ENCODE measurements around the gene SLC25A48.

SLC25A48 gene

GRCh38 chr5:135825373-135826220 is 8.9 kb upstream of the SLC25A48 start:
- CTCF ChIA-PET, result interaction anchor here (0.7 kb wide), 1 partner anchor 274 kb away, joined by 3 read pairs; no protein-coding TSS in a partner anchor
- POLR2A ChIA-PET, result no interaction called here
- peaks cover 0 to 7% (median 2%) of the 10 kb centered on the region in 4 experiments for H3K4me1 ChIP-seq (ENCODE audit: control extremely low read depth in 1 of 4, control insufficient read depth in 4 of 4, insufficient read depth in 4 of 4, low read length in 3 of 4)
- H3K36me3 ChIP-seq (ENCODE audit: control insufficient read depth in 4 of 4, insufficient read depth in 4 of 4, low read length in 3 of 4), result no peaks in the 10 kb centered on the region
- WGBS (ENCODE audit: insufficient coverage), result 93% methylated on average over 11 of the region's 12 CpGs
- no peak for DNase-seq
- no peaks in the 10 kb centered on the region for H3K9me3 ChIP-seq (ENCODE audit: control extremely low read depth in 1 of 5, control insufficient read depth in 4 of 5, insufficient read depth in 2 of 5, low read depth in 1 of 5, low read length in 4 of 5)
- no peak overlapping the region for H3K4me3 ChIP-seq (ENCODE audit: control insufficient read depth in 1 of 7, extremely low read depth in 1 of 7, insufficient read depth in 4 of 7, low read depth in 2 of 7, low read length in 6 of 7)
- peaks cover 0 to 6% (median 0%) of the 10 kb centered on the region in 5 experiments for H3K27me3 ChIP-seq (replicated peaks in 2 of 5; ENCODE audit: control insufficient read depth in 4 of 5, insufficient read depth in 5 of 5, low read length in 4 of 5)
- no peak overlapping the region for H3K27ac ChIP-seq (ENCODE audit: insufficient read depth in 1 of 2, low read depth in 1 of 2, low read length in 2 of 2, poor library complexity in 1 of 2, severe bottlenecking in 2 of 2)

- no peak for DNase-seq
- ChIA-PET CTCF (interaction anchor here (0.7 kb wide), 1 partner anchor 275 kb away, joined by 3 read pairs; no protein-coding TSS in a partner anchor), POLR2A (no interaction called here)
- Histone ChIP-seq H3K36me3 (ENCODE audit: control insufficient read depth in 4 of 4, insufficient read depth in 4 of 4, low read length in 3 of 4) (no peaks in the 10 kb centered on the region), H3K27ac (ENCODE audit: insufficient read depth in 1 of 2, low read depth in 1 of 2, low read length in 2 of 2, poor library complexity in 1 of 2, severe bottlenecking in 2 of 2) (no peak overlapping the region), H3K27me3 (replicated peaks in 2 of 5; ENCODE audit: control insufficient read depth in 4 of 5, insufficient read depth in 5 of 5, low read length in 4 of 5) (peaks cover 0 to 7% (median 3%) of the 10 kb centered on the region in 5 experiments), H3K4me3 (ENCODE audit: control insufficient read depth in 1 of 7, extremely low read depth in 1 of 7, insufficient read depth in 4 of 7, low read depth in 2 of 7, low read length in 6 of 7) (no peak overlapping the region), H3K4me1 (ENCODE audit: control extremely low read depth in 1 of 4, control insufficient read depth in 4 of 4, insufficient read depth in 4 of 4, low read length in 3 of 4) (peaks cover 0 to 7% (median 2%) of the 10 kb centered on the region in 4 experiments), H3K9me3 (ENCODE audit: control extremely low read depth in 1 of 5, control insufficient read depth in 4 of 5, insufficient read depth in 2 of 5, low read depth in 1 of 5, low read length in 4 of 5) (no peaks in the 10 kb centered on the region)
- 100% methylated on average over 3 of the region's 3 CpGs for WGBS (ENCODE audit: insufficient coverage)
Observed at GRCh38 chr5:135826221-135826525, 8.3 kb upstream of the SLC25A48 start.

GRCh38 chr5:135826994-135827671 is 7.3 kb upstream of the SLC25A48 start:
- ChIA-PET CTCF (interaction anchor here (1.1 to 8.6 kb wide), 3 partner anchors 261 to 383 kb away, joined by 3 to 113 read pairs (median 7); no protein-coding TSS in a partner anchor), POLR2A (no interaction called here)
- Histone ChIP-seq H3K9me3 (ENCODE audit: control extremely low read depth in 1 of 5, control insufficient read depth in 4 of 5, insufficient read depth in 2 of 5, low read depth in 1 of 5, low read length in 4 of 5) (no peaks in the 10 kb centered on the region), H3K4me1 (ENCODE audit: control extremely low read depth in 1 of 4, control insufficient read depth in 4 of 4, insufficient read depth in 4 of 4, low read length in 3 of 4) (peaks cover 0 to 7% (median 2%) of the 10 kb centered on the region in 4 experiments), H3K27me3 (replicated peaks in 2 of 5; ENCODE audit: control insufficient read depth in 4 of 5, insufficient read depth in 5 of 5, low read length in 4 of 5) (peaks cover 0 to 13% (median 11%) of the 10 kb centered on the region in 5 experiments), H3K27ac (ENCODE audit: insufficient read depth in 1 of 2, low read depth in 1 of 2, low read length in 2 of 2, poor library complexity in 1 of 2, severe bottlenecking in 2 of 2) (no peak overlapping the region), H3K36me3 (ENCODE audit: control insufficient read depth in 4 of 4, insufficient read depth in 4 of 4, low read length in 3 of 4) (no peaks in the 10 kb centered on the region), H3K4me3 (ENCODE audit: control insufficient read depth in 1 of 7, extremely low read depth in 1 of 7, insufficient read depth in 4 of 7, low read depth in 2 of 7, low read length in 6 of 7) (no peak overlapping the region)
- no peak for DNase-seq
- 74% methylated on average over 6 of the region's 8 CpGs for WGBS (ENCODE audit: insufficient coverage)

GRCh38 chr5:135827965-135828781 is 6.3 kb upstream of the SLC25A48 start:
- CTCF ChIA-PET, result interaction anchor here (1.0 to 8.6 kb wide), 6 partner anchors 10 to 382 kb away, joined by 3 to 113 read pairs (median 8); no protein-coding TSS in a partner anchor

GRCh38 chr5:135828782-135829127 is 5.7 kb upstream of the SLC25A48 start:
- Histone ChIP-seq H3K4me3 (ENCODE audit: control insufficient read depth in 1 of 7, extremely low read depth in 1 of 7, insufficient read depth in 4 of 7, low read depth in 2 of 7, low read length in 6 of 7) (no peak overlapping the region), H3K36me3 (ENCODE audit: control insufficient read depth in 4 of 4, insufficient read depth in 4 of 4, low read length in 3 of 4) (no peaks in the 10 kb centered on the region), H3K9me3 (ENCODE audit: control extremely low read depth in 1 of 5, control insufficient read depth in 4 of 5, insufficient read depth in 2 of 5, low read depth in 1 of 5, low read length in 4 of 5) (no peaks in the 10 kb centered on the region), H3K4me1 (ENCODE audit: control extremely low read depth in 1 of 4, control insufficient read depth in 4 of 4, insufficient read depth in 4 of 4, low read length in 3 of 4) (peaks cover 0 to 5% (median 2%) of the 10 kb centered on the region in 4 experiments), H3K27me3 (replicated peaks in 2 of 5; ENCODE audit: control insufficient read depth in 4 of 5, insufficient read depth in 5 of 5, low read length in 4 of 5) (peaks cover 0 to 27% (median 22%) of the 10 kb centered on the region in 5 experiments), H3K27ac (ENCODE audit: insufficient read depth in 1 of 2, low read depth in 1 of 2, low read length in 2 of 2, poor library complexity in 1 of 2, severe bottlenecking in 2 of 2) (no peak overlapping the region)
- ChIA-PET POLR2A (no interaction called here), CTCF (interaction anchor here (1.0 to 8.6 kb wide), 6 partner anchors 10 to 363 kb away, joined by 3 to 113 read pairs (median 8); no protein-coding TSS in a partner anchor)
- 100% methylated on average over 1 of the region's 2 CpGs for WGBS (ENCODE audit: insufficient coverage)
- no peak for DNase-seq

More at GRCh38 chr5:135827965-135828781, 6.3 kb upstream of the SLC25A48 start:
- Histone ChIP-seq H3K27ac (ENCODE audit: insufficient read depth in 1 of 2, low read depth in 1 of 2, low read length in 2 of 2, poor library complexity in 1 of 2, severe bottlenecking in 2 of 2) (no peak overlapping the region), H3K4me1 (ENCODE audit: control extremely low read depth in 1 of 4, control insufficient read depth in 4 of 4, insufficient read depth in 4 of 4, low read length in 3 of 4) (peaks cover 0 to 7% (median 2%) of the 10 kb centered on the region in 4 experiments), H3K27me3 (replicated peaks in 2 of 5; ENCODE audit: control insufficient read depth in 4 of 5, insufficient read depth in 5 of 5, low read length in 4 of 5) (peaks cover 0 to 21% (median 20%) of the 10 kb centered on the region in 5 experiments), H3K36me3 (ENCODE audit: control insufficient read depth in 4 of 4, insufficient read depth in 4 of 4, low read length in 3 of 4) (no peaks in the 10 kb centered on the region), H3K9me3 (ENCODE audit: control extremely low read depth in 1 of 5, control insufficient read depth in 4 of 5, insufficient read depth in 2 of 5, low read depth in 1 of 5, low read length in 4 of 5) (no peaks in the 10 kb centered on the region), H3K4me3 (ENCODE audit: control insufficient read depth in 1 of 7, extremely low read depth in 1 of 7, insufficient read depth in 4 of 7, low read depth in 2 of 7, low read length in 6 of 7) (no peak overlapping the region)
- POLR2A ChIA-PET, result interaction anchor here (0.6 kb wide), 1 partner anchor 266 kb away, joined by 3 read pairs; no protein-coding TSS in a partner anchor
- WGBS (ENCODE audit: insufficient coverage), result 79% methylated on average over 9 of the region's 10 CpGs
- DNase-seq, result no peak

GRCh38 chr5:135829179-135829578 is 5.3 kb upstream of the SLC25A48 start:
- peaks cover 0 to 31% (median 26%) of the 10 kb centered on the region in 5 experiments for H3K27me3 ChIP-seq (replicated peaks in 2 of 5; ENCODE audit: control insufficient read depth in 4 of 5, insufficient read depth in 5 of 5, low read length in 4 of 5)
- no peak for DNase-seq
- no peaks in the 10 kb centered on the region for H3K36me3 ChIP-seq (ENCODE audit: control insufficient read depth in 4 of 4, insufficient read depth in 4 of 4, low read length in 3 of 4)
- WGBS (ENCODE audit: insufficient coverage), result 77% methylated on average over 6 of the region's 7 CpGs
- H3K4me3 ChIP-seq (ENCODE audit: control insufficient read depth in 1 of 7, extremely low read depth in 1 of 7, insufficient read depth in 4 of 7, low read depth in 2 of 7, low read length in 6 of 7), result no peak overlapping the region
- CTCF ChIA-PET, result interaction anchor here (1.0 to 8.6 kb wide), 5 partner anchors 11 to 273 kb away, joined by 3 to 113 read pairs (median 10); no protein-coding TSS in a partner anchor
- no peak overlapping the region for H3K27ac ChIP-seq (ENCODE audit: insufficient read depth in 1 of 2, low read depth in 1 of 2, low read length in 2 of 2, poor library complexity in 1 of 2, severe bottlenecking in 2 of 2)
- POLR2A ChIA-PET, result no interaction called here
- no peaks in the 10 kb centered on the region for H3K9me3 ChIP-seq (ENCODE audit: control extremely low read depth in 1 of 5, control insufficient read depth in 4 of 5, insufficient read depth in 2 of 5, low read depth in 1 of 5, low read length in 4 of 5)
- peaks cover 0 to 3% (median 1%) of the 10 kb centered on the region in 4 experiments for H3K4me1 ChIP-seq (ENCODE audit: control extremely low read depth in 1 of 4, control insufficient read depth in 4 of 4, insufficient read depth in 4 of 4, low read length in 3 of 4)

Measured in common myeloid progenitor, CD34-positive (primary cell).